HepG2 (cell line): ENCODE measurements around the gene ERC1. TPM values are rescaled to one million over a fixed set of nuclear protein-coding genes. Genes with fewer than 3 reads are reported as not detected.

ENCODE experiments used
- ATAC-seq: fragments of 200-7000 bp; cut with Tn5 transposase; 3 replicates; pipeline ENCODE4 v1.9.1; 2020; ENCODE audit warnings: mild to moderate bottlenecking, moderate library complexity
- BruUV-seq: library from RNA; stranded (reverse); fragments of 400-500 nt; replicated peaks from 2 replicates; lab custom pipeline; 2021; lab: Mats Ljungman, UMichigan
- CTCF ChIA-PET: fragments of 300-600 bp; formaldehyde crosslinking; extraction: SDS; loops from one replicate; lab custom pipeline; 2021; ENCODE audit warnings: low total read pairs, inconsistent platforms, low intra/inter-chr PET ratio; lab: Yijun Ruan, JAX
- POLR2A ChIA-PET: fragments of 350-600 bp; sonication (Branson Sonifier 250); formaldehyde crosslinking; loops from one replicate; lab custom pipeline; 2020; ENCODE audit warnings: antibody characterized with exemption, inconsistent platforms; lab: Yijun Ruan, JAX
- DNase-seq: peaks from one replicate; pipeline ENCODE4 v3.0.0-alpha.2; 2015; ENCODE audit warnings: low spot score
- FAIRE-seq: peaks from 3 replicates; lab custom pipeline; 2011; peaks lifted over from hg19 to GRCh38; lab: Jason Lieb, UNC
- H2AFZ ChIP-seq: one replicate; pipeline ENCODE4 v1.6.1; 2011; ENCODE audit warnings: low read length, inconsistent platforms
- H3K27ac ChIP-seq: fragments of 300-600 bp; 3 replicates; pipeline ENCODE4 v1.8.0; 2011; ENCODE audit warnings: mixed run types, mild to moderate bottlenecking, mixed read lengths, low read length, inconsistent platforms; ENCODE audit not compliant: insufficient read depth; ENCODE audit errors: extremely low read length
- H3K27me3 ChIP-seq, 2 experiments: fragments of 200-600 bp in 1 of 2; 2 replicates in 1 of 2; 3 replicates in 1 of 2; pipeline versions ENCODE4 v1.6.0 to v1.8.0; 2011; ENCODE audit warnings: low read length in 2 of 2, mild to moderate bottlenecking in 2 of 2, moderate library complexity in 2 of 2, inconsistent platforms in 1 of 2; ENCODE audit not compliant: insufficient read depth in 2 of 2, control insufficient read depth in 1 of 2
- H3K36me3 ChIP-seq, 2 experiments: fragments of 200-600 bp in 1 of 2; replicated peaks in 1 of 2; 2 replicates in 1 of 2; 3 replicates in 1 of 2; pipeline versions ENCODE4 v1.5.1 to v1.8.0; 2011; ENCODE audit warnings: low read length in 2 of 2, inconsistent platforms in 1 of 2; ENCODE audit not compliant: insufficient read depth in 2 of 2, control insufficient read depth in 1 of 2
- H3K4me1 ChIP-seq: 2 replicates; pipeline ENCODE4 v1.5.1; 2012; ENCODE audit warnings: low read length, inconsistent platforms; ENCODE audit not compliant: insufficient read depth
- H3K4me2 ChIP-seq: 2 replicates; pipeline ENCODE4 v1.6.0; 2011; ENCODE audit warnings: low read depth, low read length, inconsistent platforms
- H3K4me3 ChIP-seq, 3 experiments: fragments of 200-600 bp in 1 of 3; sonication (generic), shearing (Covaris generic) in 1 of 3; replicated peaks in 1 of 3; 2 replicates each; pipeline ENCODE4 v1.5.1; 2011 to 2016; ENCODE audit warnings: low read length in 3 of 3, inconsistent platforms in 2 of 3, low read depth in 2 of 3, mild to moderate bottlenecking in 2 of 3, control low read depth in 1 of 3, mixed read lengths in 1 of 3; ENCODE audit not compliant: insufficient read depth in 1 of 3
- H3K79me2 ChIP-seq: one replicate; pipeline ENCODE4 v1.6.1; 2011; ENCODE audit warnings: low read length, inconsistent platforms; ENCODE audit not compliant: insufficient read depth
- H3K9ac ChIP-seq: 2 replicates; pipeline ENCODE4 v1.6.0; 2011; ENCODE audit warnings: mild to moderate bottlenecking, low read depth, low read length, inconsistent platforms; ENCODE audit not compliant: insufficient read depth
- H3K9me3 ChIP-seq: 2 replicates; pipeline ENCODE4 v1.5.1; 2012; ENCODE audit warnings: mild to moderate bottlenecking, low read length
- H4K20me1 ChIP-seq: 2 replicates; pipeline ENCODE4 v1.6.0; 2011; ENCODE audit warnings: inconsistent platforms, mild to moderate bottlenecking, low read length, moderate library complexity; ENCODE audit not compliant: insufficient read depth
- GZF1 ChIP-seq: sonication (generic); formaldehyde crosslinking; IDR thresholded peaks from 2 replicates; pipeline ENCODE4 v1.5.1; 2020; ENCODE audit warnings: mild to moderate bottlenecking, missing genetic modification reagents
- MXI1 ChIP-seq: IDR thresholded peaks from 3 replicates; pipeline ENCODE4 v1.6.1; 2012; ENCODE audit warnings: low read depth, low read length, inconsistent platforms, borderline replicate concordance
- NFE2 ChIP-seq: sonication (generic); formaldehyde crosslinking; IDR thresholded peaks from 2 replicates; pipeline ENCODE4 v1.4.0; 2020; ENCODE audit warnings: missing genetic modification reagents
- NFE2L2 ChIP-seq: fragments of 150-350 bp; IDR thresholded peaks from 2 replicates; pipeline ENCODE4 v1.6.1; 2014; ENCODE audit warnings: low read length
- SIX1 ChIP-seq: sonication (generic); formaldehyde crosslinking; IDR thresholded peaks from 2 replicates; pipeline ENCODE4 v1.4.0; 2020; ENCODE audit warnings: missing genetic modification reagents, borderline replicate concordance
- ZNF17 ChIP-seq: sonication (generic); formaldehyde crosslinking; IDR thresholded peaks from 2 replicates; pipeline ENCODE4 v1.5.0; 2020; ENCODE audit warnings: mild to moderate bottlenecking, missing genetic modification reagents
- ZNF496 ChIP-seq: sonication (generic); formaldehyde crosslinking; IDR thresholded peaks from 2 replicates; pipeline ENCODE4 v1.8.1; 2023; ENCODE audit warnings: mild to moderate bottlenecking, moderate library complexity, missing genetic modification reagents; ENCODE audit not compliant: insufficient replicate concordance
- ZNF589 ChIP-seq: sonication (generic); formaldehyde crosslinking; conservative IDR thresholded peaks from 2 replicates; pipeline ENCODE4 v1.8.0; 2022; ENCODE audit warnings: mild to moderate bottlenecking, moderate library complexity, missing genetic modification reagents
- ZNF674 ChIP-seq: sonication (generic); formaldehyde crosslinking; IDR thresholded peaks from 2 replicates; pipeline ENCODE4 v1.5.0; 2020; ENCODE audit warnings: low read depth, mild to moderate bottlenecking, missing genetic modification reagents
- WGBS: methylation state at CpG from one replicate; pipeline ENCODE4 v1.1.6; 2017; ENCODE audit warnings: low lambda C conversion rate; 5-methylcytosine and 5-hydroxymethylcytosine counted together
- in situ Hi-C: cut with HindIII; loops from 2 replicates; pipeline ENCODE4 v1.10.0; 2017; ENCODE audit warnings: low pct_unique_long_range_greater_than_20kb; ENCODE audit not compliant: extremely low pct_ligation_motif_present
- intact Hi-C: fragments of 100-400 bp; cut with micrococcal nuclease; formaldehyde crosslinking; loops from one replicate; pipeline ENCODE4 v1.10.0; 2022; ENCODE audit not compliant: unreplicated experiment
- polyA plus RNA-seq, 8 experiments: library from polyadenylated mRNA; depleted of rRNA in 3 of 8; stranded (reverse) in 7 of 8; unstranded in 1 of 8; fragments of >200 nt; fragmentation: Illumina TruSeq in 4 of 8; extraction: Trizol in 4 of 8; gene quantifications; 2 replicates each; pipeline versions ENCODE4 v1.2.1 to v1.2.3, GENCODE V29; 2011 to 2016; ENCODE audit warnings: low read depth in 4 of 8, missing spikeins in 1 of 8, mixed read lengths in 1 of 8; ENCODE audit not compliant: insufficient read depth in 1 of 8
- total RNA-seq, 5 experiments: library from RNA; depleted of rRNA; stranded (reverse); fragments of >200 nt; fragmentation: Illumina TruSeq; extraction: Trizol; gene quantifications; 2 replicates each; pipeline ENCODE4 v1.2.3, GENCODE V29; 2016; ENCODE audit warnings: low read depth in 1 of 5
- TF ChIP-seq, protein P1 (sequence below): sonication (generic); formaldehyde crosslinking; IDR thresholded peaks from 2 replicates; pipeline ENCODE4 v1.9.0; 2021; ENCODE audit warnings: missing genetic modification reagents, mild to moderate bottlenecking, borderline replicate concordance
- TF ChIP-seq, protein P2 (sequence below): sonication (generic); formaldehyde crosslinking; IDR thresholded peaks from 2 replicates; pipeline ENCODE4 v1.5.1; 2020; ENCODE audit warnings: mild to moderate bottlenecking, missing genetic modification reagents, moderate library complexity
- TF ChIP-seq, protein P3 (sequence below): sonication (generic); formaldehyde crosslinking; conservative IDR thresholded peaks from 2 replicates; pipeline ENCODE4 v1.8.0; 2022; ENCODE audit warnings: low read depth, missing genetic modification reagents

The ERC1 gene
- total and polyA plus RNA-seq, 2 of the 13 experiments (the other 11 are each of a cell fraction or from before 2014, with no cell fraction given), result 6.1 to 12.4 TPM

DNA sequence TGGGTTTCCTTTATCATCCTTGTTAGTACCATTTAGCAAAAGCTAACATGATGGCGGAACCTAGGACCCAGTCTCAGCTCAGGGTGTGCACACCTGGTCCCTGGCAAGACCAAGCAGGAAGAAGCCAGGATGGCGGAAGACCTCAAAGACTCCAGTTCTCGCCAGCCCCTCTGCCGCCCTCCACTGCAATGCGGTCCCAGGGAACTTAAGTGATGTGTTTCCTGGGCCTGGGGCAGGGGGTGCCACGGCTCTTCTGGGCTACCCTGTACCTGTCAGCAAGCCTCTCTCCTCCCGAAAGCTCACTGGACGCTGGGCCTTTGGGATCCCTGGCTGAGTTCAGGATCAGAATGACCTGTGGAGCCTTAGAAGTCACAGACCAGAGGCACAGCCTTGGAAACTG is 532.0 kb downstream of the ERC1 start (continued):
- TF ChIP-seq, protein P1, sequence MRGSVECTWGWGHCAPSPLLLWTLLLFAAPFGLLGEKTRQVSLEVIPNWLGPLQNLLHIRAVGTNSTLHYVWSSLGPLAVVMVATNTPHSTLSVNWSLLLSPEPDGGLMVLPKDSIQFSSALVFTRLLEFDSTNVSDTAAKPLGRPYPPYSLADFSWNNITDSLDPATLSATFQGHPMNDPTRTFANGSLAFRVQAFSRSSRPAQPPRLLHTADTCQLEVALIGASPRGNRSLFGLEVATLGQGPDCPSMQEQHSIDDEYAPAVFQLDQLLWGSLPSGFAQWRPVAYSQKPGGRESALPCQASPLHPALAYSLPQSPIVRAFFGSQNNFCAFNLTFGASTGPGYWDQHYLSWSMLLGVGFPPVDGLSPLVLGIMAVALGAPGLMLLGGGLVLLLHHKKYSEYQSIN (CRISPR knock-in tag), result no peak

DNA sequence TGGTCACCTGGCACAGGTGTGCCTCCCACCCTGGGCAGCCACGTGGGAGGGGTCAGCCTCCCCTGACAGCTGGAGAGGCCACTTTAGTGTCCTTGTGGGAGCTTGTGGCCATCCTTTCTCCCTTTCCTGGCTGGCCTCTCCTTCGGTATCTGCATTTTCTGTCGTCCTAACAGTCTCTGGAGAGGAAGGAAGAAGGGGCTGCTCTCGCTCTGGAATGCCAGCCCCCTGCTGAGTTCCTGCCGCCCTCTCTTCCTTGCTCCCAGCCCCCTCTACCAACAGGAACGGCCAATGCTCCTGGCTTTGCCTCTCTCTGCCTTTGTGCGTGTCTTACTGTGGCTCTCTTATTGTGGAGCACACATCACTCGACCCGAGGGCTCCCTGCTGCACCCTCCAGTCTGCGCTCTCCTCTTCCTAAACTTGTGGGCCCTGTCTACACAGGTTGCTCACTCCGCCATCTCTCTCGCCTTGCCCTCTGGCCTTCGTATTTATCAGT is 532.6 kb downstream of the ERC1 start:
- intact Hi-C loops (no loop called here), in situ Hi-C loops (no loop called here)
- H3K79me2 ChIP-seq, result no peaks in the 10 kb centered on the region
- no peak overlapping the region for H3K4me3 ChIP-seq
- no peak overlapping the region for H3K4me2 ChIP-seq
- H3K36me3 ChIP-seq, result no peaks in the 10 kb centered on the region
- CTCF ChIA-PET, result no interaction called here
- DNase-seq (no peak), FAIRE-seq (no peak), ATAC-seq (no peak)
- POLR2A ChIA-PET, result no interaction called here
- no peaks in the 10 kb centered on the region for H3K9me3 ChIP-seq
- 34% methylated on average over 13 of the region's 13 CpGs for WGBS
- H3K27me3 ChIP-seq, result peaks cover 5 to 25% of the 10 kb centered on the region in 2 experiments; a peak in 3 of 5 replicates
- no peaks in the 10 kb centered on the region for H4K20me1 ChIP-seq
- BruUV-seq, result no TSS peak
- H3K27ac ChIP-seq, result no peak overlapping the region
- TF ChIP-seq GZF1 (no peak), ZNF17 (CRISPR knock-in tag) (no peak), ZNF674 (CRISPR knock-in tag) (no peak), NFE2L2 (no peak), NFE2 (CRISPR knock-in tag) (no peak), MXI1 (no peak), ZNF589 (CRISPR knock-in tag) (no peak), SIX1 (no peak), ZNF496 (CRISPR knock-in tag) (no peak)
- TF ChIP-seq, protein P2, sequence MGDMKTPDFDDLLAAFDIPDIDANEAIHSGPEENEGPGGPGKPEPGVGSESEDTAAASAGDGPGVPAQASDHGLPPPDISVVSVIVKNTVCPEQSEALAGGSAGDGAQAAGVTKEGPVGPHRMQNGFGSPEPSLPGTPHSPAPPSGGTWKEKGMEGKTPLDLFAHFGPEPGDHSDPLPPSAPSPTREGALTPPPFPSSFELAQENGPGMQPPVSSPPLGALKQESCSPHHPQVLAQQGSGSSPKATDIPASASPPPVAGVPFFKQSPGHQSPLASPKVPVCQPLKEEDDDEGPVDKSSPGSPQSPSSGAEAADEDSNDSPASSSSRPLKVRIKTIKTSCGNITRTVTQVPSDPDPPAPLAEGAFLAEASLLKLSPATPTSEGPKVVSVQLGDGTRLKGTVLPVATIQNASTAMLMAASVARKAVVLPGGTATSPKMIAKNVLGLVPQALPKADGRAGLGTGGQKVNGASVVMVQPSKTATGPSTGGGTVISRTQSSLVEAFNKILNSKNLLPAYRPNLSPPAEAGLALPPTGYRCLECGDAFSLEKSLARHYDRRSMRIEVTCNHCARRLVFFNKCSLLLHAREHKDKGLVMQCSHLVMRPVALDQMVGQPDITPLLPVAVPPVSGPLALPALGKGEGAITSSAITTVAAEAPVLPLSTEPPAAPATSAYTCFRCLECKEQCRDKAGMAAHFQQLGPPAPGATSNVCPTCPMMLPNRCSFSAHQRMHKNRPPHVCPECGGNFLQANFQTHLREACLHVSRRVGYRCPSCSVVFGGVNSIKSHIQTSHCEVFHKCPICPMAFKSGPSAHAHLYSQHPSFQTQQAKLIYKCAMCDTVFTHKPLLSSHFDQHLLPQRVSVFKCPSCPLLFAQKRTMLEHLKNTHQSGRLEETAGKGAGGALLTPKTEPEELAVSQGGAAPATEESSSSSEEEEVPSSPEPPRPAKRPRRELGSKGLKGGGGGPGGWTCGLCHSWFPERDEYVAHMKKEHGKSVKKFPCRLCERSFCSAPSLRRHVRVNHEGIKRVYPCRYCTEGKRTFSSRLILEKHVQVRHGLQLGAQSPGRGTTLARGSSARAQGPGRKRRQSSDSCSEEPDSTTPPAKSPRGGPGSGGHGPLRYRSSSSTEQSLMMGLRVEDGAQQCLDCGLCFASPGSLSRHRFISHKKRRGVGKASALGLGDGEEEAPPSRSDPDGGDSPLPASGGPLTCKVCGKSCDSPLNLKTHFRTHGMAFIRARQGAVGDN (CRISPR knock-in tag), result no peak
- TF ChIP-seq, protein P3, sequence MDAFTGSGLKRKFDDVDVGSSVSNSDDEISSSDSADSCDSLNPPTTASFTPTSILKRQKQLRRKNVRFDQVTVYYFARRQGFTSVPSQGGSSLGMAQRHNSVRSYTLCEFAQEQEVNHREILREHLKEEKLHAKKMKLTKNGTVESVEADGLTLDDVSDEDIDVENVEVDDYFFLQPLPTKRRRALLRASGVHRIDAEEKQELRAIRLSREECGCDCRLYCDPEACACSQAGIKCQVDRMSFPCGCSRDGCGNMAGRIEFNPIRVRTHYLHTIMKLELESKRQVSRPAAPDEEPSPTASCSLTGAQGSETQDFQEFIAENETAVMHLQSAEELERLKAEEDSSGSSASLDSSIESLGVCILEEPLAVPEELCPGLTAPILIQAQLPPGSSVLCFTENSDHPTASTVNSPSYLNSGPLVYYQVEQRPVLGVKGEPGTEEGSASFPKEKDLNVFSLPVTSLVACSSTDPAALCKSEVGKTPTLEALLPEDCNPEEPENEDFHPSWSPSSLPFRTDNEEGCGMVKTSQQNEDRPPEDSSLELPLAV (CRISPR knock-in tag), result no peak
- TF ChIP-seq, all 625 proteins: peak for 0
- Histone ChIP-seq H3K4me1 (peaks cover 17% of the 10 kb centered on the region), H2AFZ (no peak overlapping the region), H3K9ac (no peak overlapping the region)
